Measurements from ENCODE around the gene CNNM4.

The CNNM4 gene

DNA sequence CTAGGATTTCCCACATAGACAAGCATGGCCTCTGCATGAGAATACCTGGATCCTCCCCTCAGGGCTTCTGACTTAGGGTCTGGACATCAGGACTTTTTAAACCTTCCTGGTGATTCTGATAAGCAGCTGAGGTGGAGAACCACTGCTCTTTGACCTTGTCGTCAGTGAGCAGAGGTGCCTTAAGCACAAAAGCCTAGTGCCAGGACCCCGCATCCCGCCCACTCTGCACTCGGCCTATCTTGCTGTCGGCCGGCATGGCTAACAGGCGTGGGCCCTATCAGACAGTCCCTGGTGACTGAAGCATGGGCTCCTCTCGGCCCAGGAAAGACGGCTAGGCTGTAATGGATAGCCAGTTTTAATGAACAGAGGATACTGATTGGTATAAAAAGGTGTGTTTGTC, 76.9 kb downstream of the CNNM4 start:
- no peak for DNase-seq

DNA sequence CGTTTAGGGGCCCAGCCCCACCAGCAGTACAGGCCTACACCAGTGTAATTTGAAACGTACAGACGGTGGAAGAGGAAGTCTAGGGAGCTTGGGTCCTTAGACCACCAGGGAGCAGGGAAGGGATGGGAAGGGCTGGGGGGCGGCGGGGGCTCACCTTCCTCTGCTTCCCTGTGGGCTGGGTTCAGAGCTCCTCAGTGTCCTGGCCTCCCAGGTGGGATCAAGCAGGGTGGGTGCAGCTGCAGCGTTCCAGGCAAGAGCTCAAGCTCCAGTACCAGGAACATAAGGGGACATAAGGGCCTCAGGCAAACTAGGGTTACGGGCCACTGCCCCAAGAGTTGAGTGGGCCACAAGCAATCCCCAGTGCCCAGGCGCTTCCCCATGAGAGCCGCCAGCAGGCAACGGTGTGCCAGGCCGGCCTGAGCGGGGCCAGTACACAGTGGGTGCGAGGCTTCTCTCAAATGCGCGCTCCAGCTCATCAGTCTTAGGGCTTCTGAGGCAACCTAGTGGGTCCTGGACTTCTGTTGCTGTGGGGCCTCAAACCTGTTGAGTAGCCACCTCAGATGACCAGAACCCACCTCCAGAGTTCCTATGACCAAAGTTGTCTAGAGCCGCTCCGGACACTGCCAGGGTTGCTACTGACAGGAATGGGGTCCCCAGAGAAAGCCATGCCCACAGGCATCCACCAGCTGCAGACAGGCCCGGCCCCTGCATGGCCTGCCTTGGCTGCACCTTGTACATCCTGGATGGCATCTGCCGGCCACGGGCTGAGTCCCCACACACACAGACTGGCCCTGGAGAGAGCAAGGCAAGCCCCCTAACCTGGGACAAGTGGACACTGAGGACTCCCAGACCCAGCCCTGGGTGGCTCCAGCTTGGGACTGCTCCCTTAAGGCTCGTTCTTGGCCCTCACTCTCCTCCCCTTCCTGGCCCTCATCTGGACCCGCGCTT, 77.9 kb downstream of the CNNM4 start:
- no peak for DNase-seq

GRCh38 chr2:96839293-96839874, 78.7 kb downstream of the CNNM4 start:
- peak; percentile 68 for DNase-seq

DNA sequence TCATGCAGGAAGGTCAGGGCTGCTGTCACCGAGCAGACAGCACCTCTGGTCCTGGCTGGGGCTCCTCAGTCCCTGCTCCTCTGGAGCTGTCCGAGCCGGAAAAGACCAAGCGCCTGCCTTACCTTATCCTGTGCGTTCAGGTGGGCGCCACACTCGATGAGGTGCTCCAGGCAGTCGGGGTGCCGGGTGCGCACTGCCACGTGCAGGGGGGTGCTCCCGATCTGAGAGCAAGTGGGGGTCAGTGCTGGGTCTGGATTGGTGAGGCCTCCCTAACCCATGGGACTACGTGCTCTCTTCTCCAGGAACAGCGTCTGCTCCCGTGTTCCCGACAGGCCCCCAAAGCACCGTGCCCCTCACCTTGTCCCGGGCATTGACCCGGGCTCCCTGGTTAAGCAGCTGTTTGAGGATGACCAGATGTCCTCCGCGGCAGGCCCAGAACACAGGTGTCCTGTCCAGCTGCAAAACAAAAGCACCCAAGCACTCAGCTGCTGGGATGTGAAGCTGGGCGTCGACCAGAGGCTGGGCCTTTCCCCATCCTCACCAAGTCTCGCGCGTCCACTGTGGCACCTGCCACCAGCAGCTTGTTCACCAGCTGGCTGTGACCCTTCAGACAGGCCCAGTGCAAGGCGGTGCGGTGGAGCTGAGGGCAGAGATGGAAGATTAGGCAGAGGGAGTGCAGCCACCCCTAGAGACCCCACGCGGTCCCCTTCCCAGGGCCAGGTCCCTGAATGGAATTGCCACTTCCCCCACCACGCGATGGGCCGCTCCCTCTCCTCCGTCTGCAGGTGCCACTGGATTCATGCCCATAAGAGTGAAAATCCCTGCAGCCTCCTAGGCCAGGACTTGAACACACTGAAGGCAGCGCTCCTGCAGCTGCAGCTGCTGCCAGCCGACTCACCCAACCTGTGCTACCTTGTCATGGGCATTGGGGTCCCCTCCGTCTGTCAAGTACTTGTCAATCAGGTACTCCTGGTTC, 79.5 kb downstream of the CNNM4 start:
- DNase-seq, result no peak

DNA sequence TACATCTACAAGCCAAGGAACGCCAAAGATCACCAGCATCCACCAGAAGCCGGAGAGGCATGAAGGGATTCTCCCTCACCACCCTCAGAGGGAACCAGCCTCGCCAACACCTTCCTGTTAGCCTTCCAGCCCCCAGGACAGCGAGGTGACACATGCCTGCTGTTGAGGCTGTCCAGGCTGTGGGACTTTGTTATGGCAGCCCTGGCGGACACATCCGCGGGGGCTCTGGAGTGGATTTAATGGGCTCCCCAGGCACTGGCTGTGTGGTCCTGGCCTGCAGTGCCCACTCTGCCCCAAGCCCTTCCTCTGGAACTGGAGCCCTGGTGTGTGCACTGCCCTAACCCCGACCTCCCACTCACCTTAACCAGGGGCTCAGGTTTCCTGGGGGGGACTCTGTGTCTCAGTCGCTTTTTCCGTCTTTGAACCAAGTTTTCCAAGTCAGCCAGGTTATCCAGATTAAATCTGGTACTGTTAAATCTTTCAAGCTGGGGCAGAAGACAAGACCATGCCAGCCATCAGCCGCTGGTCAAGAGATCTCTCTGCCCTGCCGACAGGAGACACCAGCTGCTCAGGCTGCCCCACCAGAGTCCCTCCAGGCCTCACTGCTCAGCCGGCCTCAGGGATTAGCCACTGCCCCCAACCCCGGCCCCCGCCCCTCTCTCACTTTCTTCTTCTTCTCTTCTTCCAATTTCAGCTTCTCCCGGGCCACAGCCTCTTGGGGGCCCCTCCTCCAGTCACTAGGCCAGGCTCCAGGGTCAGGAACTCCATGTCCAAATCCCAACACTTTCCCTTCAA, 81.2 kb downstream of the CNNM4 start:
- no peak for DNase-seq

GRCh38 chr2:96842600-96842999, 81.9 kb downstream of the CNNM4 start:
- DNase-seq, result no peak

DNA sequence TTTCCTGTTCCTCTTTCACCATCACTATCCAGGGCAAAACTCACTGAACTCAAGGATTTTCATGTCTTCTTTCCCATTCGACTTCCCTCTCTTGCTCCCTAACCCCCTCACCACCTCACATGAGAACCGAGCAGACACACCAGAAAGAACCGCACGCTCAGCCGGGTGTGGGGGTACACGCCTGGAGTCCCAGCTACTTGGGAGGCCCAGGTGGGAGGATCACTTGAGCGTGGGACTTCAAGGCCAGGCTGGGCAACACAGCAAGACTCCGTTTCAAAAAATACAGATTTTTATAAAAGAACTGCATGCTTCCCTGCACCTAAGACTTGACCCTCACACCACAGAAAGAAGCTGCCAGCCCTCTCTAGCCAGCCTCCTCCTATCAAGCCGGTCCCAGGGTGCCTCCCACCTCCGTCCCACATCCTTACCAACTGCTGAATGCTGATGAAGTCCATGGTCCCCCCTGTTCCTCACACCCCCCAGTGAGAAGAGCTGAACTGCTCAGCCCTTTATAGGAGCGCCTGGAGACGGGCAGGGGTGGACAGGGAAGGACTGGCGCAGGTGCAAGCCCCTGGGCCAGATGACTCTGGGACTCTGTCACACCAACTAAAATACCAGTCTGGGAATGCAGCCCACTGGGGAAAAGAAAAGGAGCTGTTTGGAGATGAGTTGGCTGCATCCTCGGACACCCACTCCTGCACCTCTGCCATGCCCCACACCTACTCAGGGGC, 83.0 kb downstream of the CNNM4 start, which contains the start of gene ANKRD23:
Gene ANKRD23 (minus strand): TSS at position 484 of the 731 bp plus-strand sequence. CDS start 29 bp downstream, at position 455.
- DNase-seq, result no peak

DNA sequence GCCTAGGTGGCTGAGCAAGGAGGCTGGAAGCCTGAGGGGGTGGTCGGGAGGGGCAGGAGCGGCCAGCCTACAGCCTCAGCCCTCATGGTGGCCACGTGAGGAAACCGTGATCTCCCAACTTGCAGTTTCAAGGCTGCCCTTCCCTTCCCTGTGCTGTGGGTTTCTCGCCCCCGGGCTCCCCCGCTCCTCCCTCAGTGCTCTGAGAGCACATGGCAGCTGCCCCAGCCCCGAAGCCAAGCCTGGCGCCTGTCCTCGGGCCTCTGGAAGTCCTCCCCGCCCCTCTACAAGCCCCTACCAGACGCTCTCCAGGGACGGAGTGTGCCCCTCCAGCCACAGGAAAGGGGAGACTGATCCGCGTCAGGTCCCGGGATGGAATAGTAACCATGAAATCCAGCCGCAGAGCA, 83.7 kb downstream of the CNNM4 start:
- DNase-seq, result no peak

GRCh38 chr2:96846825-96847224, 86.1 kb downstream of the CNNM4 start:
- no peak for DNase-seq

DNA sequence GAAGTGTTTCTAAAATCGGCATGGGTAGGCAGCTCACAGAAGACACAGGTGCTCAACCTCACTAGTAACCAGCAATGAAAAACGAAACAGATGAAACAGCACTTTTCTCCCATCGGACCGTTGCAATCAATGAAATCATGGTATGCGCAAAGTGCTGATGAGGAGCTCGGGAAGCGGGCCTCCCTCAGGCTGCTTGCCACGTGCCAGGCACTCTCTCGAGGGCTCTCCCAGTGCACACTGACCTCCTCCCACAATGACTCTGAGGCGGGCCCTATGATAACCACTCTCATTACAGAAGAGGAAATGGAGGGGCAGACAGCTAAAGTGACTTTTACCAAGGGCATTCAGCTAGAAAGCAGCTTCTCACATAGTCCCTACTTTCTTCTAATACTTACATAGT, 86.9 kb downstream of the CNNM4 start:
- no peak for DNase-seq

GRCh38 chr2:96848264-96848663, 87.6 kb downstream of the CNNM4 start:
- no peak for DNase-seq

GRCh38 chr2:96852667-96853066, 92.0 kb downstream of the CNNM4 start:
- no peak for DNase-seq

GRCh38 chr2:96853321-96853720, 92.6 kb downstream of the CNNM4 start:
- DNase-seq, result no peak

- DNase-seq, result no peak
These were observed 96.3 kb downstream of the CNNM4 start for GRCh38 chr2:96856776-96857666.

- DNase-seq, result peak; percentile 96
These were observed 97.1 kb downstream of the CNNM4 start, which contains the start of gene ANKRD39 for GRCh38 chr2:96857667-96858372. Gene ANKRD39 (minus strand): TSS chr2:96858016. CDS start chr2:96857987, 29 bp downstream.

- no peak for DNase-seq
These were observed 98.5 kb downstream of the CNNM4 start for GRCh38 chr2:96859099-96859649.

DNA sequence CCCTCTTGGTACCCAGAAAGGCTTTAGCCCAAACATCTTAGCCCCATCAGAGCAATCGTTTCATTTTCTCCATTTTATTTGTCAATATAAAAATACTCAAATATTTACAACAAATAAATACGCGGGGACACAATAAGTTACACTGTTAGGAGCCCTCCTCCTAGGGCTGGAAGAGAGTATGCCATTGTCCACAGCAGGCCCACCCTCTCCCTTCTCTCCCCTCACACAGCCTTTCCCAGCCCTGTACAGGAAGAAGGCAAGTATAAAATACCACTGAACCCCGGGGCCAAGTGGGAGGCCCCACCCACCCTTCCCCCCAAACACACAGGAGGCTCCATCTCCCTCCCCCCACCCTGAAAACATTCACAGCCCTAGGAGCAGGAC, 99.0 kb downstream of the CNNM4 start:
- no peak for DNase-seq

GRCh38 chr2:96860065-96861029, 99.6 kb downstream of the CNNM4 start:
- no peak for DNase-seq
